ENCODE results near the gene COL23A1.
A peak's percentile ranks its signal among the peaks of the same experiment; 100 is the strongest.

COL23A1 gene

DNA sequence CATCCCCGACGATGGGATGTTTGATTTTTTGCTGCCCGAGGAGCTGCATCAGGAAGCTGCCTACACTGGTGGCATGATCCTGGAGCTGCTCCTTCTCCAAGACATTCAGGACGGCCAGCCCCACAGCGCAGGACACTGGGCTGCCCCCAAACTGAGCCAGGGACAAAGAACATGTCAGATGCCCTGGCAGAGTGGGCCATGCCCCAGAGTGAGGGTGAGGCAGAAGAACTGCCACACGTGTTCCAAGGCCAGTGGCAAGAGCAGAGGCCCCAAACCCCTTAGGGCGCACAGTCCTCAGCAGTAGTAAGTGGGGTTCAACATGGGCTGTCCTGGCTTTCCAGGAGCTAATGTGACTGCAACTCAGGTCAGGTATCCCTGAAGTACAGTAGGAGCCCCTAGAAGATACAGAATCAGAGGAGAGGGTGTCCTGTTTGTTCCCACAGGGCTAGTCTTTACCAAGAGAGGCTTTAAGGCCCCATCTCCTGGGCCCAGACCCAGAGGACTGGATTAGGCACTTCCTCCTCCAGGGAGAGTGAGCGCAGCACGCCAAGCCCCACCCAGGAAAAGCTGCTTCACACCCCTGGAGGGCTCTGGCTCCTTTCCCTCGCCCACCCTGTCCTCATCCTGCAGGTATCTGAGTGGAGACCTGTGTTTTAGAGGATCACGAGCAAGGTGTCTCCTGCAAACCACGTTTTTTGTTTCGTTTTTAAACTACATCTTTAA lies 374.8 kb downstream of the COL23A1 start:
- DNase-seq, result no peak

DNA sequence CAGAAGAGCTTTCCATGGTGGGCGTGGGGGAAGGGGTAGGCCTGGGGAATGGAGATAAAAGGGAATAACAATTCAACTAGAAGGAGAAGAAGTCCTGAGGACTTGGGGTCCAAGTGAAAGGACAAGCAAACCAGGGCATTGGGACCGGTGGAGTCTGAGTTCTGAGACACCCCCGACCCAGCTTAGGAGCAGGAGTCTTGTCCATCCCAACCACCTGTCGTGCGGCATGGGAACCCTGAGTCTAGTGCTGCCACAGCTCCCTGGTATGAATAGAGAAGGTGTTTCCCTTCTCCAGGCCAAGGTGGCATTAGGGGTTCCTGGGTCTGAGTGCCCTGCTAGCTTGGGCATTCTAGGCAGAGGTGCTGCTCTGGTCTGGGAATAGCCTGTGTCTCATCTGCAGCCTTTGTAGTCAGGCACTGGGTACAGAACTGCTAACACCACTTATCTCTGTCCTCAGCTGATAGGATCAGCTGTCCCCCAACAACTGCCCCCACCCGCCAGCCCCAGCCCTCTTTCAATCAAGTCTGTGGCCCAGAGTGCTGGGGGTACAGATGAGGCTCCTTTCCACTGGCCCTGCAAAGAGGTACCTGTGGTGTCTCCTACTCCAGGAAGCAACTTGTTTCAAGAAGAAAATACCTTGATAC lies 375.9 kb downstream of the COL23A1 start:
- no peak for DNase-seq

DNA sequence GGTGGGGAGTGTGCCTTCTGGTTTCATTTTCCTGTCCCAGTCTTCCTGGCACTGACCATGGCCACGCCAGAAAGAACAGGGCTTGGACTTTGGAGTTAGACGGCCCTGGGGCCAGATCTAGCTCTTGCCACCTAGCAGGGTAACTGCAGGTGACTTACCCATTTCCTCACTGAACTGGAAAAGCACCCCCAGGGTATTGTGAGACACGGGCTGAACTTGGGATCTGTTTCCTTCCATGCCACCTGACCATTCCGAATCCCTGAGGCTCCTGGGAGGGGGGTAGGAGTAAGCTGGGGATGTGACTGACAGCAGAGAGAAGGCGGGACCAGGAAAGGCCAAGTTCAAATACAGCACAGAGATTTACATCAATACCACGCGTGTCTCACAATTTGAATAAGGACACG lies 376.4 kb downstream of the COL23A1 start:
- DNase-seq, result no peak

DNA sequence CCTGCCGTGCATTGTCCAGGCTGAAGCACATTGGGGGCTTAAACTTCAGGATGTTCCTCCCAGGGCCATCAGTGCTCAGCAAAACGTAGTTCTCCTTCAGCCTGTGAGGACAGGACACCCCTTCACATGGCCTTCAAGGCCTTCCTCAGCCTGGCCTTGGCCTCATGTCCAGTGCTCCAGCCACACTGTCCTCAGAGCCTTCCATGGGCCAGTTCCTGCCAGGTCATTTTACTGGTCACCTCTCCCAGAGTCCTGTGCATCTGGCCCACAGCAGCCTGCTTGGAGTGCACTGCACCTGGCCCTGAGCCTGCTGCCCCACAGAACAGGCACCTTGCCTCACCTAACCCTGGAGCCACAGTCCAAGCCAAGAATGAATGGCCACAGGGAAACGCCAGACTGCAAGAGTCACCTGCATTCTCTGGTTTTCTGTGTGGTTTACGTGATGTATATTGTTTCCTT lies 377.2 kb downstream of the COL23A1 start:
- no peak for DNase-seq

DNA sequence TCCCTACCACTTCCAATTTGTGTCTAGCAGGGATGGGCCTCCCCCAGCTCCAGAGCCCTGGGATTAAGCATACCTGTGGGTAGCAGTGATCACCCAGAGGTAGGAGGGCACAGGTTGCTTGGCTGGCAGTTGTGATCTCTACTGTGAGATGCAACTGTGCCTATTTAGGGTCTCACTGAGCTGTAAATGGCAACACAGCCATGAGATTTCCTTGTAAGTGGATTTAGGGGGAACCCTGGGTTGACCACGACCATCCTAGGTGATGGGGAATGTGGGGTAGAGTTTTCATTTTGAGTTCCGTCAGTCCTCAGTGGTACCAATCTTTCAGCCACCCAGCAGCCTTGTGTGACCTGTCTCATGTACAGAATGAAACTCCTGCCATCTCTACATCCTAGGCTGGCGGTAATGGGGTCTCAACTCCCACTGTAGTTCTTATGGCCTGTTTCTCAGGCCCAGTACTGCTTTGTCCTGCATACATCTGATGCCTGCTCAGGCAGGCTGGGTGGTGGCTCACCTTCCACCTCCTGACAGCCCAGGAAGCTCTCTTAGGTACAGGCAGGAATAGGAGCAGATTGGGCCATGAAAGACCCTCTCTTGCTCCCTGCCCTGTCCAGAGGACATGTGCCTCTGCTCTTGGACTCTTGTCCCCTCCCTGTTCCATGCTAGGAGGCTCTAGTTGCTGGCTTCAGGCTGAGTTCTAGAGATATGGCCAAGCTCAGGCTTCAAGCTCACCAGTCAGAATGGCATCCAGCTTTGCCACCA lies 377.8 kb downstream of the COL23A1 start:
- DNase-seq, result no peak

DNA sequence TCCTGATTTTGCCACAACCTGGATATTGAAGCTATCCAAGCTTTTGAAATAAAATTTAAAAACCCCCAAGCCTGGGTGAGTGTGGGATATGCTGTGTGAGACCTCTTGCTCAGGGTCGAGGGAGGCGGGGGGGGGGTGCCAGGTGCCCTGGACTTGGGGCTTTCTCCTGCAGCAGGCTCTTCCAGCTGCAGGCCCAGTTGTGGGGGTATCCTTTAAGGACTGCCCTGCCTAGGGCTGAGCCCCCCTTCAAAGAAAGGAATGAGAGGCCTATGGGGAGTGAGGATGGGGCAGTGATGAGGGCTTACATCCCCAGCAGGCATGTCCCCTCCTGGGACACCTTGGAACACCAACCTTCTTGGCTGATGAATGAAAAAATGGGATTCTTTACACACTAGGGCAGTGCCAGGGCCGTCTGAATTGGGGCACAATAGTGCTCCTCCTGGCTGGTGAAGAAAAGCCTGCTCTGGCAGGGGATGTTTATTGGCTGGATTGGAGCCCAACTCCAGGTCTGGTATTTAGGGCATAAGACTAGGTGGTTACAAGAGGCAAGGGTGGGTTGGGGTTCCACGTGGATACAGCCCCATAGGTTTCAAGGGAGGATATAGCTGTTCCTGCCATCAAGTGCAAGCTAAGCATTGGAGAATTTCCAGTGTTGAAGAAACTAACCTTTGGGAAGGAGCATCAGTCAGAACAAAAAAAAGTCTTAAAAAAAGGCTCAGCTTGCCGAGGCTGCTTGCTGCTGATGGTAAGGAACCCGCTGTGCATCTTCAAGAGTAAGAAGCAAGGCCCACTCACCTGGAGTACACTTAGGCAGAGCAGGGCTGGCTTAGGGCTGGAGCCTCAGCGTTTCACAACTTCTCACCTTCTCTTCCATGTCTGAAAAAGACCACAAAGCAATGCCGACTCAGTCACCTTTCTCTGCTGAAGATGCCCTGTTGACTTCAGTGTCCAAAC lies 378.8 kb downstream of the COL23A1 start:
- no peak for DNase-seq

DNA sequence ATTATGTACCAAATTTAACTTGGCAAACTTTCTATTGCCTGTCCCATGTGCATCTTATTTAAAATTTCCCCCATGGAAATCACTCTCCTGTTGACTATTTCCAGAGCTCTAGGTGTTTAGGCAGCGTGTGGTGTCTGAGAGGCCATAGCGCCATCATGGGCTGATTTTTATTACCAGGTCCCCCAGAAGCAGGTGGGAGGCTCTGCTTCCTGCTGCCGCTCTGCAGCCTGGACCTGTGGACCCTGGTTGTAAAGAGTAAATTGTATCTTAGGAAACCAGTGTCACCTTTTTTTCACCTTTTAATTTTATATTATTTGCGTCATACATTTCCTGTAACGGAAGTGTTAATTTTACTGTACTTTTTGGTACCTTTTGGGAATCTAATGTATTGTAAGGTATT lies 379.5 kb downstream of the COL23A1 start:
- no peak for DNase-seq

DNA sequence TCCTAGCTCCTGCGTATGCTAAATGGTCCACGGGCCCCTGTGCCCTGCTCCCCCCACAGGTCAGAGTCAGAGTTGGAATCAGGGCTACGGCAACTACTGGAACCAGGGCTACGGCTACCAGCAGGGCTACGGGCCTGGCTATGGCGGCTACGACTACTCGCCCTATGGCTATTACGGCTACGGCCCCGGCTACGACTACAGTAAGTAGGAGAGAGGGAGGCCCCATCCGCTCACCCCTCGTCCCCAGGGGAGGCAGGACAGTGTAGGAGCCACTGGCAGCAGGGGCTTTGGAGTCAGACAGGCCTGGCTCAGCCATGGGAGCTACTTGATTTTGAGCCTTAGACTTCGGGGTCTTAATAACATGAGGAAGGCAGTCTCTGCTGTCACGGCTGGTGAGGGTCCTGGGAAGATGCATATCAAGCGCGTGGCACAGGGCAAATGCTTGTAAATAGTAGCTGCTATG lies 380.1 kb downstream of the COL23A1 start:
- no peak for DNase-seq

DNA sequence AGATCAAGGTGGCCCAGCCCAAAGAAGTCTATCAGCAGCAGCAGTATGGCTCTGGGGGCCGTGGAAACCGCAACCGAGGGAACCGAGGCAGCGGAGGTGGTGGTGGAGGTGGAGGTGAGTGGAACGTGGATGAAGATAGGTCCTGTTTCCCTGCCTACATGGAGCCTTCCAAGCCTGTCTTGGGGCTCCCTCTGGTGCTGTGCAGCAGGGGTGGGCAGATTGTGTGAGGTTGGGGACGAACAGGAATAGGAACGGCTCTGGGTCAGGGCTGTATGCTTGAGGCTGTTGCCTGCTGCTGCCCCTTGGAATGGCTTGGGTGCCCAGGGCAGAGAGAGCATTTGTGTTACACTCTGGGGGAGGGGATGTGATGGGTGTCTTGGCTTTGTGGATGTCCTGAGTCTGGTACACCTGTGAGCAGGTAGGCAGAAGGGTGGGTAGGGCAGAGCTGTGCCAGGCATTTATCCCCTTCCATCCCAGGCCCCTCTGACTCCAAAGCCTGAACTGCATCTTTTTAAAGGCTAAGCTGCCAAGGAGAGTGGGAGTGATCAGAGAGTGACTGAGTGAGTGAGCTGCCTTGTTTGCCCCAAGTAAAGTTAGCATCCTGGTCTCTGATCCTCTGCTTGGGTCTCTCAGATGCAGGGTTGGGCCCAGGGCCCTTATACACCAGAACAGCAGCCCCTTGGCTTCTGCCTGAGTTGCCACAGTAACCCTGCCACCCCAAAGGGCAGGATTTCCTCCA lies 380.7 kb downstream of the COL23A1 start:
- DNase-seq, result no peak

DNA sequence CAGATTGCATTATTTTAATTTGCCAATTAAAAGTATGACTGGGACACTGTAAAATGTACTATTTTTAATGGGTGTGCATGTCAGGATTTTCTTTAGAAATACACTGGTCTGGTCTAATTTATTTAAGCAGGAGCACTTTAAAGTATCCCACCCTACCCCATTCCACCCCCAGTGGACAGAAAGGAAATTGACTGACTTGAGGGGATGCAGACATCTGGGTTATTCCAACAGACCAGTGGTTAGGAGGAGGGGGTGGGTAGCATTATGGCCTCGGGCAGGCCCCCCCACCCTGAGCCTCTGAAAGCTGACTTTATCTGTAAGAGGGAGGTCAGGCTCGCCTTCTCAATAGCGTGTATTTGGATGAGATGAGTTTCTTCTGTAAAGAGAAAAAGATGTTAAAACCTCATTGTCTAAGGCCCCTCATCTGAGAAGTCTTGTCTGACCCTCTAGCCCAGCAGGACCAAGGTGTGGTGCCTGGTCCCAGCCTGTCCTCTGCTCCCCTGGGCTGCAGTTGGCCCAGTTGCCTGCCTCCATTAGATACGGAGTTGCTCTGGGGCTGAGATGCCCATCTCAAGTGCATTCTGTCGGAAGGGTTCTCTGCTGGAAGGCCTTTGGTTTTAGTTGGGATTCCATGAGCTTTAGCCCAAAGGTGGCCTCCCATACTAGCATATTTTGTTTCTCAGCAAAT lies 381.5 kb downstream of the COL23A1 start:
- no peak for DNase-seq

DNA sequence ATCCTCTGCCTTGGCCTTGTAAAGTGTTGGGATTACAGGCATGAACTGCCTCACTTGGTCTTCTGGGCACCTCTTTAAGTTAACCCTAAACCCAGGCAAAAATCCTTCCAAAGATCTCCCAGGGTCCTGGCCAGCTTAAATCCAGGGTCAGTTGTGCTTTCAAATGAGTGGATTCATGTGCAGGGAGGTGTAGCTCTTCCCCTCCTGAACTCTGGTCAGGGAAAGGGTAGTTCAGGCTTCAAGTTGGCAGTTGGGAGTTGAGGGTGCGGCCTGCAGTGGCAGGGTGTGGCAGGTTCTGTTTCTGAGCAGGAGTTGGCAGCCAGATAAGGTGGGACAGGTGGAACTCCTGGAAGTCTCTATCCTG lies 382.3 kb downstream of the COL23A1 start:
- DNase-seq, result no peak

DNA sequence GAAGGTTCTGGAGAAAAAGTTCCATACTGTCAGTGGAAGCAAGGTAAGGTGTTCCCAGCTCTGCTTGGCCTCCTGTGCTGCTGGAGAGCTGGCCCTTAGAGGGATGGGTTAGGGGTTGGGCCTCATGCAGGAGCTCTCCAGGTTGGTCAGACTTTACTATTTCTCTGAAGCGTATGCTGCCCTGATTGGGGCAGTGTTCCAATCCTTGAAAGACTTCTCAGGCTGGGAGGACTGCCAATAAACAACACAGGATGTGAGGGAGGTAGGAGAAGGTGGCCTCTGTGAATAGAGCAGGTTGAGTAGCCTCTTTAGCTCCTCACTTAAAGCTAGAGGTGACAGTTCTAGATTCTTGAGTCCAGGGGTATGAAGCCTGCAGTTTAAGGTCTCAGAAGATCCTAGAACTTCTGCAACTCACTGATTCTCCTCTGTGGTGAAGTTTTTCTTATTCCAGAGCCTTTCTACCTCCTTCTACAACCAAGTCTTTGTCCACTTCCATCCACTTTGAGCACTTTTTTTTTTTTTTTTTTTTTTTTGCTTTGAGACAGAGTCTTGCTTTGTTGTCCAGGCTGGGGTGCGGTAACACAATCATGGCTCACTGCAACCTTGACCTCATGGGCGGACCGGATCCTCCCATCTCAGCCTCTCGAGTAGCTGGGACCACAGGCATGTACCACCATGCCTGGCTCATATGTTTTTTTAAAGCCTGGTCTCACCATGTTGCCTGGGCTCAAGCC lies 382.8 kb downstream of the COL23A1 start:
- no peak for DNase-seq

DNA sequence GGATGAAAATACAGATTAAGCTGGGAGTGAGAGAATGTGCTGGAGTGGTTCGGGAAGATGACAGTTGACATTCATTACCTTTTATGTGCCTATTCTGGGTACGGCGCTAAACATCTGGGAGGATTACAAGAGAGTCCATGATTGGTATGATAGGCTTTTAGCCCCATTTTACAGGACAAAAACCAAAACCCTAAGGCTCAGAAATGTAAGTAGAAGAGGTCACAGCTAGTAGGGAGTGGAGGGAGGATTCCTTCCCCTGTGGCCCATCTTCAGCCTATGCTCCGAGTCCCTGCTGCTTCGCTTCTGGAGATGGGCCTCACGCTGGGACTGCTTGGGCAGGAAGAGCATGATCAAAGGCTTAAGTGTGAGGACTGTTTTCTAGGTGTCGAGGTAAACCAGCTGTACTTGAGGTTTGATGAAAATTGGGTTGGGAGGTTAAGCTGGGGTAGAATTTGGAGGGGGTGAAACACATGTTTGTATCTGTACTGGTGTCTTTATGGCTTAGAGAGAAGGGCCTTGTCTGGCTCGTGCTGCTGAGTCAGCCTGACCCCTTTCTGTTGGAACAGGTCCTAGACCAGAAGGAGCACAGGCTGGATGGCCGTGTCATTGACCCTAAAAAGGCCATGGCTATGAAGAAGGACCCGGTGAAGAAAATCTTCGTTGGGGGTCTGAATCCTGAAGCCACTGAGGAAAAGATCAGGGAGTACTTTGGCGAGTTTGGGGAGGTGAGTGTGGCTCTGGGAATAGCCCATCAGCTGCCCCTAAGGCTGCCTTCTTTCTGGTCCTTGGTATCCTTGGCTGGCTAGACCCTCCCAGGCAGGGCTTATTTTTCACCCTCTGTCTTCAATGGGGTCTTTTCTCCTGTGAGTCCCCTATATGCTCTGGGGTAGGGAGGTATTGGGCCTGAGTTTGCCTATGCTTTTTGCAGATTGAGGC lies 383.8 kb downstream of the COL23A1 start:
- no peak for DNase-seq

DNA sequence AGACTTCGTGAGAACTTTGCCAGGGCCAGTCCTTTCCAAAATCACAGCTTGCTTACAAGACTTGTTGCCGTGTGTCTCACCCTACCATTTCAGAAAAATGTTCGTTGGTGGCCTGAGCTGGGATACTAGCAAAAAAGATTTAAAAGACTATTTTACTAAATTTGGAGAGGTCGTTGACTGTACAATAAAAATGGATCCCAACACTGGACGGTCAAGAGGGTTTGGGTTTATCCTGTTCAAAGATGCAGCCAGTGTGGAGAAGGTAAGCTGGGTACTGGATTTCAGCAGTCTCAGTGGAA lies 384.5 kb downstream of the COL23A1 start:
- DNase-seq, result no peak

DNA sequence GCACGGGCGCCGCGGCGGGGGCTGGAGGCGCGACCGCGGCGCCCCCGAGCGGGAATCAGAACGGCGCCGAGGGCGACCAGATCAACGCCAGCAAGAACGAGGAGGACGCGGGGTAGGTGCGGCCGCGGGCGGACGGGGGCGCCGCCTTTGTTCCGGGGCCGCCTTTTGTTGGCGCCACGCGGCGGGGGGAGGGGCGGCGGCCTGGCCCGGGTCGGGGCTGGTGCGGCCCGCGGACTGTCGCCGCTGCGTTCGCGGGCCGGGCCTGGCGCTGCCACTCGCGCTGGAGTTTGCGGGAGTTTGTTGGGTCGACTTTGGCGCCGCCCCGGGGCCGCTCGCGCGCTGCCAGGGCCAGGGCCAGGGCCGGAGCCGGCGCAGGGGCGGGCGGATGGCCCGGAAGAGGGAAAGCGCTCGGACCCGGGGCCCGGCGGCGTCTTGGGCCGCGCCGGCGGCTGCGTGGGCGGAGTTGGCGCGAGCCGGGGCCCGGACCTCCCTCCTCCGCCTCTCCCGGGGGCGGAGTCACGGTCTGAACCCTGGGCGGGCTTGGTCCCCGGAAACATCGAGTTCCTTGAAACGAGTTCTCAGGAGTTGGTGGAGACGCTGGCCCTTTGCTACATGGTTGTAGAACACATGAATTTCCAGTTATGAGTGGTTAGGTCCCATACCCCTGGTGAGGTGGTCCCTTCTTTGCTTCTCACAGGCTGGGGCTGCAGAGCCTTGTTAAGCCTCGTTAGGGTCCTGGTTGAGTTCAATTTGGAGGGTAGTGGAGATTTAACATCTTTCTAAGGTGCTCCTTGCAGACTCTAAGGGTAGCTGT lies 385.1 kb downstream of the COL23A1 start:
- DNase-seq, result peak in 1 of 2 experiments; percentile 41

DNA sequence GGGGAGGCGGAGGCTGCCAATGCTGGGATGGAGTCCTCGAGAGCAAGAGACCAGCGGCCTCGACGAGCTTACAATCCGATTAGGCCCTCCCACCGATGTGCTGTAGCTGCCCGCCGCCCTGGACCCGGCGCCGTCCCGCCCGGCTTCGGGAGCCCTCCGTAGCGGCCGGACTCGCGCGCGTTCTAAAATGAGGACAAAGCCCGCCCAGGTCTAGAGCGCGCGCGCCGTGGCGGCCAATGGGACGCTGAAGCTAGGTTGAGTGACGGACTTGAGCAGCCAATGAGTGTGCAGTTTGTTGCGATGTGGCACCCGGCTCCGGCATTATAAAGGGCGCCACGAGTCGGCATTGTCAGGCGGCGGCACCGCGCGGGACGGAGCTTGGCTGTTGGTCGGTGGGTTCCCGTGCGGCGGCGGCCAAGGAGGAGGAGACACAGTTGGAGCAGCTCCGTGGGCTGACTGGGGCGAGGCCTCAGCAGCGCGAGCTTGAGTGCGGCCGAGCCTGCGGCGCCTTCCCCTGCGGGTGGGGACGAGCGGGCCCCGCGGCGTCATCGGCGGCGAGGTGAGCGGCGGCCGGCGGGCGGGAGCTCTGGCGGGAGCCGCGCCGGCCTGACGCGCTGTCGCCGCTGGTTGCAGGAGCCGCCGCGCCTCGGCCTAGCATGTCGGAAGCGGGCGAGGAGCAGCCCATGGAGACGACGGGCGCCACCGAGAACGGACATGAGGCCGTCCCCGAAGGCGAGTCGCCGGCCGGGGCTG lies 385.8 kb downstream of the COL23A1 start, which contains the start of gene HNRNPAB:
HNRNPAB (plus strand) TSS at position 352 of the 753 bp plus-strand sequence; CDS start at position 657, 305 bp downstream.
- DNase-seq, result peak; percentile 88 to 93

DNA sequence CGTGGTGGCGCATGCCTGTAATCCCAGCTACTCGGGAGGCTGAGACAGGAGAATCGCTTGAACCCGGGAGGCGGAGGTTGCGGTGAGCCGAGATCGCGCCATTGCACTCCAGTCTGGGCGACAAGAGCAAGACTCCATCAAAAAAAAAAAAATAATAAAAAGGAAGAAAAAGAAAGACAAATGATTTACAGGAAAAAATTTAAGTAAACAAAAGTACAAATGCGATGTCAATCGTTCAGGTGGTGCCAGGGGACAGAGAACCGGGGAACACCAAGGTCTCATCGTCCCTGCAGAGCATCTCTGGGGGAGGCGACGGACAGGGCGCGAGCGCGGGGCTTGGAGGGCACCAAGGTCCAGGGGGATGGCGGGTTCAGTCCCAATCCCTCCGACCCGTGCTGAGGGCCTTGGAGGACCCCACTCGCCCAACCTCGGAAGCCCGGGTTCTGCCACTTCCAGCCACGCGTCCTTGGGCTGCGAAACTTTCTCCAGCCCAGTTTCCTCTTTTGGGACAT lies 386.5 kb downstream of the COL23A1 start:
- no peak for DNase-seq

DNA sequence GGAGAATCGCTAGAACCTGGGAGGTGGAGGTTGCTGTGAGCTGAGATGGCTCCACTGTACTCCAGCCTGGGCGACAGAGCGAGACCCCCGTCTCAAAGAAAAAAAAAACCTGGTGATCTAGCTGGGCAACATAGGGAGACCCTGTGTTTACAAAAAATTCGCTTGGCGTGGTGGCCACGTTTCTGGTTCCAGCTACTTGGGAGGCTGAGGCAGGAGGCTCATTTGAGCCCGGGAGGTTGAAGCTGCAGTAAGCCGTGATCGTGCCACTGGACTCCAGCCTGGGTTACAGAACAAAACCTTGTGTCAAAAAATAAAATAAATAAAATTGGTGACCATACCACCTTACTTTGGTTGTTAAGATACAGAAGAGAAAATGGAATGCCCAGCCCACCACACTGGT lies 387.7 kb downstream of the COL23A1 start:
- DNase-seq, result no peak

Measured in NCI-H187 (cell line).